Left ventricle myocardium inferior (tissue), 1 donor: Measurements from ENCODE around the gene KCNK13. TPM values are rescaled to one million over a fixed set of nuclear protein-coding genes. Genes with fewer than 3 reads are reported as not detected.
A peak's percentile ranks its signal among the peaks of the same experiment; 100 is the strongest.
"Not testable (repeated sequence)": the region's sequence is repeated elsewhere in the genome, so short reads cannot be mapped to it uniquely, and the experiment has no call there.

Experiments
- DNase-seq: peaks from one replicate; pipeline ENCODE4 v3.0.0-alpha.2; 2020
- H3K27ac ChIP-seq: fragments of 200-600 bp; replicated peaks from 2 replicates; pipeline ENCODE4 v1.8.0; 2021
- H3K27me3 ChIP-seq: fragments of 200-600 bp; 2 replicates; pipeline ENCODE4 v1.8.0; 2021; ENCODE audit warnings: low read depth
- H3K36me3 ChIP-seq: fragments of 200-600 bp; 2 replicates; pipeline ENCODE4 v1.8.0; 2021
- H3K4me1 ChIP-seq: fragments of 200-600 bp; 2 replicates; pipeline ENCODE4 v1.8.0; 2021
- H3K4me3 ChIP-seq: fragments of 200-600 bp; 2 replicates; pipeline ENCODE4 v1.8.0; 2021; ENCODE audit warnings: mild to moderate bottlenecking, moderate library complexity
- H3K9me3 ChIP-seq: fragments of 200-600 bp; replicated peaks from 2 replicates; pipeline ENCODE4 v1.8.0; 2021
- intact Hi-C: fragments of 100-400 bp; cut with micrococcal nuclease; formaldehyde crosslinking; loops from one replicate; pipeline ENCODE4 v1.11.0; 2022
- total RNA-seq: library from RNA; stranded (reverse); fragmentation: NEBNext Ultra II Directional; extraction: Animal tissue kit (Norgen Biotek cat#: 25700); gene quantifications from one replicate; pipeline ENCODE4 v1.2.1, GENCODE V29; 2021
- TF ChIP-seq, protein P1 (sequence below): fragments of 200-600 bp; IDR thresholded peaks from 2 replicates; pipeline ENCODE4 v1.8.0; 2021; ENCODE audit warnings: antibody characterized with exemption, mild to moderate bottlenecking, borderline replicate concordance
- donor health status: DM: no; HTN: yes; CAD: no; lungs with severe emphysema.

KCNK13 gene
- total RNA-seq, 1 donor from 2014 or later: 1.9 TPM

DNA sequence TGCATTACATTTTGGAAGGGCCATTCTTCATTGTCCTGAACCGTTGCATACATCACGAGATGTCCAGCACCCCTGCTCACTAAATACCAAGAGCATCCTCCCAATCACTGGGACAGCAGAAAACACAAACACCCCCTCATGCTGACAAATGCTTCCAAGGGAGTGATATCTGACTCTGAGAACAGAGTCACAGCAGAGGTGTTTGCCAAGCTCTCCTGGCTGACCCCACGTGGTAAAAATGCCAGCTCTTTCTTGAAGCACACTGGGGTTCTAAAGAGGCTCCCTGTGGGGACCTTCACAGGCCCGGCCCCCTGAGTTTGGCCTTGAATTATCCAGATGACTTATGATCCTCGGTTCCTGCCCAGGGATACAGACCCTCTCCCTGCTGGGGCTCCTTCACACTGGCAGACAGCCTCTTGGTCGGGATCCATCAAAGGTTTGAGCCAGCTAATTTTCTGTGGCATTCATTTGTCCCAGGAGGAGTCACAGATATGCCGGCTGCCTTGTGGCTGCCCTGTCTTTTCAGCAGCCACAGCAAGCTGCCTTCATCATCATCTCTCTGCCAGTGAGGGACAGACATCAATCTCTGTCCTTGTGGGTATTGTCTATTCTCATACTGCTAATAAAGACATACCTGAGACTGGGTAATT, 151.4 kb downstream of the KCNK13 start:
- peak overlapping the region; percentile 48 for H3K27ac ChIP-seq
- peaks cover 3% of the 10 kb centered on the region for H3K27me3 ChIP-seq
- intact Hi-C loops: no loop called here
- no peak for DNase-seq
- H3K4me3 ChIP-seq: no peak overlapping the region
- TF ChIP-seq, protein P1, sequence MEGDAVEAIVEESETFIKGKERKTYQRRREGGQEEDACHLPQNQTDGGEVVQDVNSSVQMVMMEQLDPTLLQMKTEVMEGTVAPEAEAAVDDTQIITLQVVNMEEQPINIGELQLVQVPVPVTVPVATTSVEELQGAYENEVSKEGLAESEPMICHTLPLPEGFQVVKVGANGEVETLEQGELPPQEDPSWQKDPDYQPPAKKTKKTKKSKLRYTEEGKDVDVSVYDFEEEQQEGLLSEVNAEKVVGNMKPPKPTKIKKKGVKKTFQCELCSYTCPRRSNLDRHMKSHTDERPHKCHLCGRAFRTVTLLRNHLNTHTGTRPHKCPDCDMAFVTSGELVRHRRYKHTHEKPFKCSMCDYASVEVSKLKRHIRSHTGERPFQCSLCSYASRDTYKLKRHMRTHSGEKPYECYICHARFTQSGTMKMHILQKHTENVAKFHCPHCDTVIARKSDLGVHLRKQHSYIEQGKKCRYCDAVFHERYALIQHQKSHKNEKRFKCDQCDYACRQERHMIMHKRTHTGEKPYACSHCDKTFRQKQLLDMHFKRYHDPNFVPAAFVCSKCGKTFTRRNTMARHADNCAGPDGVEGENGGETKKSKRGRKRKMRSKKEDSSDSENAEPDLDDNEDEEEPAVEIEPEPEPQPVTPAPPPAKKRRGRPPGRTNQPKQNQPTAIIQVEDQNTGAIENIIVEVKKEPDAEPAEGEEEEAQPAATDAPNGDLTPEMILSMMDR: no peak
- no peaks in the 10 kb centered on the region for H3K9me3 ChIP-seq
- H3K36me3 ChIP-seq: no peaks in the 10 kb centered on the region
- H3K4me1 ChIP-seq: peaks cover 4% of the 10 kb centered on the region

DNA sequence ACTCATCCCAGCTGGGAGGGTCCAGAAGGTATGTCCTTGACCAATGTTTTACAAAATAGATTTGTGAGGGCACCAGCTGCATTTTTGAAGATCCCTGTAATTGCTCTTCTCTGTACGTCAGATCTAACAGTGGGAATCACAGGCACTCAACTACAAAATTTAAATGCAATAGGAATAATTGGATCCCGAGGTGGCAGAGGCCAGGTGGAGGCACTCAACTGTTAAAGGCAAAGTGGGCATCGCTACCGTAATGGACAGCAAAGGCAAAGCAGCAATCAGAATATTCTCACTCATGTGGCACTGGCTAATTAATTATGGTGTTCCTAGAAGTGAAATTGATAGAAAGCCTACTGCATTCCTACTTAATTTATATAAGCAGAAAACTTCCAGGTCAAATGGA, 166.7 kb downstream of the KCNK13 start:
- Histone ChIP-seq H3K27me3 (no peaks in the 10 kb centered on the region), H3K9me3 (peaks cover 6% of the 10 kb centered on the region), H3K4me3 (no peak overlapping the region), H3K4me1 (no peaks in the 10 kb centered on the region), H3K27ac (no peak overlapping the region), H3K36me3 (no peaks in the 10 kb centered on the region)
- intact Hi-C loops: no loop called here
- TF ChIP-seq, protein P1: no peak
- DNase-seq: no peak

DNA sequence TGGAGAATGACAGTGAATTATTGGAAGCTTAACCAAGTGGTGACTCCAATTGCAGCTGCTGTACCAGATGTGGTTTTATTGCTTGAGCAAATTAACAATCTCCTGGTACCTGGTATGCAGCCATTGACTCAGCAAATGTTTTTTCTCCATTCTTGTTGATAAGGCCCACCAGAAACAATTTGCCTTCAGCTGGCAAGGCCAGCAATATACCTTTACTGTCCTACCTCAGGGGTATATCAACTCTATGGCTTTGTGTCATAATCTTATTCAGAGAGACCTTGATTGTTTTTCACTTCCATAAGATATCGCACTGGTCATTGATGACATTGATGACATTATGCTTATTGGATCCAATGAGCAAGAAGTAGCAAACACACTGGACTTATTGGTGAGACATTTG, 168.1 kb downstream of the KCNK13 start:
- intact Hi-C loops: loop anchor here (10.0 kb wide), 1 partner anchor 255 kb away; no protein-coding TSS in a partner anchor
- H3K9me3 ChIP-seq, DNase-seq, H3K36me3 ChIP-seq, H3K4me1 ChIP-seq, H3K27me3 ChIP-seq, H3K27ac ChIP-seq, H3K4me3 ChIP-seq: not testable (repeated sequence)

Other genes with a start within 250 kb of the KCNK13 start
- 2.2 TPM for gene EFCAB11, start 107.3 kb upstream of the KCNK13 start, total RNA-seq
- 3.4 TPM for gene TDP1, start 106.1 kb upstream of the KCNK13 start, total RNA-seq
- gene PSMC1, start 194.6 kb downstream of the KCNK13 start, total RNA-seq: 121 TPM